NCI-H1930 (cell line): ENCODE results near the gene KDM7A.
"Not testable (repeated sequence)": the region's sequence is repeated elsewhere in the genome, so short reads cannot be mapped to it uniquely, and the experiment has no call there.

Source experiments
- DNase-seq, 2 experiments: peaks; one replicate each; lab custom pipeline; 2025; lab: John Stamatoyannopoulos, UW

Gene KDM7A

DNA sequence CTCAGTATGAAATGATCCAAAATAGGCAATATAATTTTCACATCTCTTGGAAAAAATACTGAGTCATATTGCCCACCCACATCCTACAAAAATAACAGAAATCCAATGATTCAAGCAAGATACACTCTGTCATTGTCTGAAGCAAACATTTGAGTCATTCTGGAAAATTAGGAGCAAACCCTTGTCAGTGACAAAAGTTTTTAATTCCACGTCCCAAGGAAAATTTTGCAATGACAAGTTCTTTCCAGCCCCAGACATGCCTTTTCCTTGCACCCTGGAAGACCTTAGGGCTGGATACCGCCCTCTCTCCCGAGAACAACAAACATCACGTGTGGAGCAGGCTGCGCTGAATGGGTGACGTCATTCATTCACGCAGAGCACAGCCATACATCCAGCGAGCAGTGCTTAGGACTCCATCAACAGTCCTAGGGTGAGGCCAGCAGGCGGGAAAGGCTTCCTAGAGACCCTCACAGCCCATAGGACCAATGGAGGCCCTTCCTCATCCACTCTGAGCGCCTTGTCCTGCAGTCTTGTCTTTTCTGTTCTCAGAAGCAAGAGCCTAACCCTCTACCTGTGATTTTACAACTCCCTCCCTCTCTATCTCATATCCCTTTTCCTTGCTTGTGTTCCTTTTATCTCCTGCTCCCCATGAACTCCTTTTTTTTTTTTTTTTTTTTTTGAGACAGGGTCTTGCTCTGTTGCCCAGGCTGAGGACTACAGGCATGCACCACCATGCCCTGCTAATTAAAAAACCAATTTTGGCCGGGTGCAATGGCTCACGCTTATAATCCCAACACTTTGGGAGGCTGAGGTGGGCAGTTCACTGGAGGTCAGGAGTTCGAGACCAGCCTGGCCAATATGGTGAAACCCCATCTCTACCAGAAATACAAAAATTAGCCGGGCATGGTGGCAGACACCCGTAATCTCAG lies 23.5 kb upstream of the KDM7A start:
- DNase-seq, result peak; percentile 52 to 62

DNA sequence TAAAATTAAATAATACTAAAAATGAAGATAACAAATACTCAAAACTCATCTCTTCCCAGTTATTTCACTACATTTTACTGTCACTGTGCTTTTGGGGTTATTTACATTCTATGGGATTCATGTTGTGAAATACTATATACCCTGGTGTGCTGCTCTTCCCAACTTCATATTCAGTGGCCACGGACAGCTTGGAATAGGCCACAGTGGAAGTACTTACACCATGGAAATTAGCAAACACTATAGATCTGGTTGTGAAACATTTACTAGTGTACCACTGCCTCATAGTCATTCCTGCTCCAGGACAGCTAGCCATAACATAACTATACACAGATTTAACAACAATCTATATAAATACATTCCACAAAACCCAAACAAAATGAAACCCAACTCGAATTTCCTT lies 21.2 kb upstream of the KDM7A start:
- DNase-seq, result no peak

DNA sequence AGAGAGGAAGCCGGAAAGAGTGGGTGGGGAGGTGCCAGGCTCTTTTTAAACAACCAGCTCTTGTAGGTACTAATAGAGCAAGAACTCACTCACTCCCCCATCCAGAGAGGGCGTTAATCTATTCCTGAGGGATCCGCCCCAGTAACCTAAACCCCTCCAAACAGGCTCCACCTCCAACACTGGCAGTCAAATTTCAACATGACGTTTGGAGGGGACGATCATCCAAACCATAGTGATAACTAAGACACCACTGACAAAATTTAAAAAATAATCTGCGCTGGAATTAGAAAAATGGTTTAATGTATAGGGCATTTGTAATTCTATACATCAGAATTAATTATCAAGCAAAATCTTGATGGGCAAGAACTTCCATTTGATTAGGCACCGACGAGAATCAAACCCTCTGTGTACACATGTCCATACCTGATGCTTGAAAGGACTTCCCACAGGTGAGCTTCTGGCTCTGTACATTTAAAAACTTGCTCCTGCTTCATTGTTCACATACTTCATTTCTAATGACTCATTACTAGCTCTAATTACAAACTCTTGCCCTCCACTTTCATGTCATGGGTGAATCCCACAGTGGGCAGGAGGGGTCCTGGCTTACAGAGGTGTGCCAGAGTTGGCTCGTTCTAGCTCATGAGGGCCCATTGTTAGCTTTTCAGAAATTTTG lies 20.6 kb upstream of the KDM7A start:
- DNase-seq, result no peak

DNA sequence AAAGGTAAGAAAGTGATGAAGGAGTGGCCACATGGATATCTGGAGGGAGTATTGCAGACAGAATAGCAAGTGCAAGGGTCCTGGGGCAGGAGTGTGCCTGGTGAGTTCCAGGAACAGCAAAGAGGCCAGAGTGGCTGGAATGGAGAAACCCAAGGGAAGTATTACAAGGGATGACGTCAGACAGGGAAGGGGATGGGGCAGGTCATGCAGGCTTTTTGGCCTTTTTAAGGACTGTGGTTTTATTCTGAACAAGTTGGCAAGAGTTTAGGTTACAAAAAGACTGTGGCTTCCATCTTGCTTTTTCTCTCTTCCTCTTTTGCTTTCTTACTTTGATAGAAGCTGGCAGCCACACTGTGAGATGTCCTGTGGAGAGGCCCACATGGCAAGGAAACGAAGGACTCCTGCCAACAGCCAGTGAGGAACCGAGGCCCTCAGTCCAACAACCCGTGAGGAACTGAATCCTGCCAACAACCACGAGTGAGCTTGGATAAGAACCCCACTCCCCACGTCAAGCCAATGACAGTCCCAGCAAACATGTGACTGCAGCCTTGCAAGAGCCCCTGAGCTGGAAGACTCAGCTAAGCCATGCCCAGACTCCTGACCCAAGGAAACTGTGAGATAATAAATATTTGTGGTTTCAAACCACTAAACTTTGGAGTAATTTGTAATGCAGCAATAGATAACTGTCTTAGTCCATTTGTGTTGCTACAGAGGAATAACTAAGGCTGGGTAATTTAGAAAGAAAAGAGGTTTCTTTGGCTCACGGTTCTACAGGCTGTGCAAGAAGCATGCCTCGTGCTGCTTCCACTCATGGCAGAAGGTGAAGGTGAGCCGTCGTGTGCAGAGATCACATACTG lies 19.8 kb upstream of the KDM7A start:
- DNase-seq, result no peak

DNA sequence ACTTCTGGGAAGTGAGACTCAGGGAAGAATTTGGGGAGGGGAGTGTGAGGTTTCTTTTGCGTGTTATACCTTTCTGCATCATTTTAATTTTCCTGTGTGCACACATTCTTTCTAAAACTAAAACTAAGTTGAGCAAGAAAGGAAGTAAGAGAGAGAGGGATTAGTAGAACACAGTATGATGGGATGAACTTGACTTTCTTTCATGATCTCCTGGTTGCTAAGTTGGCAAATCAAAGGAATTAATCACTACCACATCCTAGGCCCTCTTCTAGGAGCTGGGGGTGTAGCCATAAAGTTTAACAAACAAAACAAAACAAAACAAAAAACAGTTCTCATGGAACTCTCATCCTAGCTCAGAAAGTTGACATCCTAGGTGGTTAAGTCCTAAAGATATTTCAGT lies 19.1 kb upstream of the KDM7A start:
- DNase-seq, result no peak

DNA sequence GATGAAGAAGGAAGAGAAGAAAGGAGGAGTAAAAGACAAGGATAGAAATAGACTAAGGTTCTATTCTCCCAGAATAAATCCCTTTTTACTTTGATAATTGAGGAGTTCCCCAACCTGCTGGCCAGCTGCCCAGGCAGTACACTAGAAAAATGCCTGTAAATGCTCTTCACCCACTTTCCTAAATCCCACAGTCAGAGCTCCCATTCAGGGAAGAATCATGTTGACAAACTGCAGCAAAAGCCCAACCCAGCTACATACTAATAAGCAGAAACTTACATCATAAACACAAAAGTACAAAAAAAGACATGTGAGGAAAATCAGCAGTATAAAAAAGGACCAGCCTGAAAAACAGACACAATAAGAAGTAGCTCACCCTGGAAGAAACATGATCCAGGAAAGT lies 15.8 kb upstream of the KDM7A start:
- DNase-seq, result no peak

DNA sequence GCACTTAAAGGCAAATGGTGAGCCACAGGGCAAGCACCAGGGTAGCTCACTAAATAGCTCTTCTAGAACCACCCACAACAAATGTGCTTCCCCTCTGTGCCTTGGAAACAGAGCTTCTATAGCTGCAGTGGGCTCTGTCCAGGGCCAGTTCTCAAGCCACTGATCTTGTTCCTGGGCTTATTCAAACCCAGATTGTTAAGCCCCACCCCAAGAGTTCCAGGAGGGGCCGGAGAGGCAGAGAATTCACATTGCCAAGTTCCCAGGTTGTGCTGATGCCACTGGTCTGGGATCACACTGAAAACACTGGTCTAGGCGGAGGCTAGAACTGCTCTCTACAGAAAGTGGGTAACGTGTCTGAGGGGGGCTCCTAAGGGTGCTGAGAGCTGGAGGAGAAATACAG lies 15.4 kb upstream of the KDM7A start:
- DNase-seq, result no peak

DNA sequence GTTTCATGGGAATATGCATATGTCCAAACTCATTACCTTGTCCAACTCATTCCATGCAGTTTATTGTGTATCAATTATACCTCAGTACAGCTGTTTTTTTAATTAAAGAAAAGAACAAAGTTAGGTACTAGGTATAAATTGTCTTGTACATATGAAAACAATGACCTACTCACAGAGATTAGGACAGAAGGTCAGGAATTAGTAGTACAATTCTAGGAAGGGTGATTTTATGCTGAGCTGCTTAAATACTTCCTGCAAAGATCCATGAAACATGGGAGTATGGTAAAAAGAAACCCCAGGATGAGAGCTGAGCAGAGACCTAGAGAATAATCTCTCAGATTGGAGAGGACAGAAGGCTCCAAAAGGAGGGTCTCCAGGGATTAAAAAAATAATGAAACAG lies 13.8 kb upstream of the KDM7A start:
- no peak for DNase-seq

DNA sequence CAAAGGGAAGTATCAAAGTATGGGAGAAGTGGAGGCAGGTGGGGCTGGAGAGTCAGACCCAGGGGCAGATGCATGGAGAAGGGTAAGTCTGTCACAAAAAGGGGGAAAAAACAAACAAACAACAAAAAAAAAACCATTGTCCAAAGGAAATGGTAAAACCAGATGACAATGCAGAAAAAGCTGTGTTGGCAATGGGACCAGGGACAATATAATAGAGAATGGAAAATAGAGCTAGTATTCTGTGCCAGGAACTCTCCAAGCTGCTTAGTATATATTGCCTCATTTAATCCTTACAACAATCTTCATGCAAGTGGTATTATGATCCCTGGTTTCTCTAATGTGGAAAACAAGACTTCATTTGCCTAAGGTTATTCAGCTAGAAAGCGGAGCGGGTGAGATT lies 13.1 kb upstream of the KDM7A start:
- no peak for DNase-seq

DNA sequence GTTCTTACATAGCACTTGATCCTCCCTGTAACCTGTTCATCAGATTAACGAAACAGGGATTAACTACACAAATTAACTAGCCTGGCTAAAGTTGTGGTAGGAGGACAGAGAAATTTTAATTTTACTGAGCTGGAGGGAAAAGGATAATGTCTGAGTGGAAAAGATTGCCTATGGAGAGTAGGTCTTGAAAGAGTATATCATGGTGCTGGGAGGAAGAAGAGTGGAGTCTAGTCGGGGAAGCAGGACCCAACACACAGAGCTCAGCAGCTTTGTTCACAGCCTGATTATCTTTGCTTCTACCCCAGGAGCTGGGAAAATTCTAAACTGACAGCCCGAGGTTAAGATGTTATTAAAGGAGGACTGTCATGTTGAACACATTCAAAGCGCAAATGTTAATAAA lies 6.1 kb upstream of the KDM7A start:
- DNase-seq, result no peak

DNA sequence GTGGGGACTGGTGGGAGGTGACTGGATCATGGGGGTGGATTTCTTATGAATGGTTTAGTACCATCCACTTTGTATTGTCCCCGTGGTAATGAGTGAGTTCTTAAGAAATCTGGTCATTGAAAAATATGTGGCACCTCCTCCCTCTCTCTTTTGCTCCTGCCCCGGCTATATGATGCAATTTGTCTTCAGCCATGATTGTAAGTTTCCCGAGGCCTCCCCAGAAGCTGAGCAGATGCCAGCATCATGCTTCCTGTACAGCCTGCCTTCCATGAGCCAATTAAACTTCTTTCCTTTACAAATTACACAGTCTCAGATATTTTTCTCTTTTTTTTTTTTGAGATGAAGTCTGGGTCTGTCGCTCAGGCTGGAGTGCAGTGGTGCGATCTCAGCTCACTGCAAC lies 2.6 kb upstream of the KDM7A start:
- no peak for DNase-seq

DNA sequence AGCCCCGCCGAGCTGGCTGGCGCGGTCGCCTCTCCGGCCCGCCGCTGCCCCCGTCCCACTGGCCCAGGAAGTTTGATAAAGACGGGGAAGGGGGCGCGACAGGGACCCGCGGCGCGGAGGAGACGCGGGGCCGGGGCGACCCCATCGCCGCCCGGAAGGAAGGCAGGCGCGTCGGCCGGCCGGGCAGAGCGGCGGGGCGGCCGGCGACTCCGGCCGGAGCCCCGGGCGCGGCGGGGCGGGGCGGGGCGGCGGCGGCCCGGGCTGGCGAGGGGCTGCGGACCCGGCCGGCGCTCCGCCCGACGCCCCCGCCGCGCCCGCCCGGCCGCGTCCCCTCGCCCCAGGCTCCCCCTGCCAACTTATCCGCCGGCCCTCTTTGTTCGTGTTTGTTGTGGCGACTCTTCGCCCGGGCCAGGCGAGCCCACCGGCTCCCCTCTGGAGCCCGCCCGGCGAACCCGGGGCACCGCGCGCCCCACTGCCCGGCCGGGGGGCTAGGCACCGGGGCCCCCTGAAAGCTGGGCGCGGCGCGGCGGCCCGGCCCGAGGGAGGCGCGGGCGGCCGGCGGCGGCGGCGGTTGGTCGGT lies 571 bp downstream of the KDM7A start:
- no peak for DNase-seq

DNA sequence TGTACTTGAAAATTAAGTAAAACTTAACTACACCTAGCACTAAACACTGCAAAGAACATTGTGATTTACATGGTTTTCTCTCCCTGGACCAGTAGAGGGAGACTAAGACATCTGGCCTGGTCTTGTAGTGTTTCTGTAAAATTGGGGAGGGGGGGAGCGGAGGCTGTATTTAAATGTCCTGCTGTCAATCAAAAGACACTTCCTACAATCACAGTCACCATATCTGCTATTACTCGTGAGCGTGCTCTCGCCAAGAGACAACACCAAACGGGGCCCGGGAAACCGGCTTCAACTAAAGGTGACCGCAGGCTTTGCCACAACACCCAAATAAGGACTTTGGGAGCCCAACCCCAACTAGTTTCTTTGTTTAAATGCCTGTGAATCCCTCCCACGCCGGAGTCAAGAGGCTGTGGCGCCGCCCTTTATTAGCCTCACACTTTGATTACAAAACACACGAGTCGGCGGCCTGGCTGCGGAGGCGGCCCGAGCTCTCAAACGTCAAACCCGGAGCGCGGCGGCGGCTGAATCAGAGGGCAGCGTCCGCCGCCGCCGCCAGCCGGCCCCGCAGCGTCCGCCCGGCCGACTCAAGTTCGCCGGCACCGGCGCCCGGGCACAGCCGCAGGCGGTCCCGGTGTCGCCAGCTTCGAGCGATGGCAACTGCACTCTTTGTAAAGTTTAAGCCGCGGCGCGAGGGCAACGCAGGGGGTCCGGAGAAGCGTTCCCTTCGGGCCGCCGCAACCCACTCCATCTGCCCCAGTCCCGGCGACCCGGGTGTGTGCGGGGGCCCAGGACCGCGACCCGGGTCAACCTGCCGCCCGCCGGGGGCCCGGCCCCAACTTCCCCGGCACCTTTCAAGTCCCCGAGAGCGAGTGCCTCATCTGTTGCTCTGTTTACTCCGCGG lies 1.3 kb downstream of the KDM7A start:
- DNase-seq, result peak; percentile 92 to 93

DNA sequence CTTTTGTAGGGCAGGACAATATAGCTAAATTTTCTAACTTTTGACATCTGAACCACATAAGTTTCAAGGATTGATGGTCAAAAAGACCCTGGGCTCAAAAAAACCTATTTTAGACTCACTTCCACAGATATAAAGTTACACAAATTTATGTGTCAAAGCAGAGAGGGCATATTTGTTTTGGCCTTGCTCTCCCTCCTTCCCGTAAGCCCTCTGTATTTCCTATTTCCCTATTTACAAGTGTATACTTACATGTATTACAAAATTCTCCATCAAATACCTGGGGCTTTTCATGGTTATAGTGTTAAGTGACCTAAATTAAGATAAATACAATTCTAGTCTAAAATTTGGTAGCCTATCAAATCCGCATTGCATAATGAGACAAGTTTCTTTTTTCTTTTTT lies 2.6 kb downstream of the KDM7A start:
- no peak for DNase-seq

DNA sequence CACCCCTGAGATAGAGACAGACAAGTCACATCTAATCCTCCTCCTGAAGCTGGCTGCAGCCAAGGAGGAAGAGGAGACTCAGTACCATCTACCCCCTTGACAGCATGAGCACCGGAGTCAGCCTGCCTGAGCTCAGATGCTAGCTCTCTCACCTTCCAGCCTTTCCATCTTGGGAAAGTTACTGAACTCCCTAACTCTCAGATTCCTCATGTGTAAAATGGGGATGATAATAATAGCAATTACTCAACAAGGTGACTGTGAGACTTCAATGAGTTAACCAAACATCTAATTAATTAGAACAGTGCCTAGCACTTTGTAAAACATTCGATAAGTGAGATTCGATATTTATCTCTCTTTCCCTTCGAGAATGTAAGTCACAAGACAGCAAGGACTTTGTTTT lies 6.4 kb downstream of the KDM7A start:
- DNase-seq, result no peak

DNA sequence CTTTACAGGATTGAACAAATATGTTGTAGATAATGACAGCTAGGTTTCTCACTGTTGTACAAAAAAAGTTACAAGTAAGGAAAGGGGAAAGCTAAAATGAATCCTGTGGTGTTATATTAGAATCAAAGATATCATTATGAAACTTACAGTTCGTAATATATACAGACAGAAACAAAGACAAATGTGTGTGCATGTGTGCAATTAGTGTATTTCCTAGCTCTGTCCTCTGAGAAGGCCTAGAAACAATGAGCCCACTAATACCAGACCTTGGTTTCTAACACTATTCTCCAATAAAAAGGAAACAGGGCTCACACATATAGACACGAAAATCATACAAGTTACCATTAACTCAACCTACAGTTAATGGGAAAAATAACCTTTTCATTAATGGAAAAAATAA lies 8.0 kb downstream of the KDM7A start:
- DNase-seq, result no peak

DNA sequence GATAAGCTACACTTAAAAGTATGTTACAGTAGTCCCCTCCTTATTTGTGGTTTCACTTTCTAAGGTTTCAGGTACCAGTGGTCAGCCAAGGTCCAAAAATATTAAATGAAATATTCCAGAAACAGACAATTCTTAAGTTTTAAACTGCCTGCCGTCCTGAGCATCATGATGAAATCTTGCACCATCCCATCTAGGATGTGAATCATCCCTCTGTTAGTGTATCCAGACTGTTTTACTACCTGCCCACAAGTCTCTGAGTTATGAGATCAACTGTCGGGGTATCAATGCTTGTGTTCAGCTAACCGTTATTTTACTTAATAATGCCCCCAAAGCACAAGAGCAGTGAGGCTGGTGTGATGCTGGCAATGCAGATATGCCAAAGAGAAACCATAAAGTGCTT lies 11.4 kb downstream of the KDM7A start:
- peak in 1 of 2 experiments; percentile 19 for DNase-seq

DNA sequence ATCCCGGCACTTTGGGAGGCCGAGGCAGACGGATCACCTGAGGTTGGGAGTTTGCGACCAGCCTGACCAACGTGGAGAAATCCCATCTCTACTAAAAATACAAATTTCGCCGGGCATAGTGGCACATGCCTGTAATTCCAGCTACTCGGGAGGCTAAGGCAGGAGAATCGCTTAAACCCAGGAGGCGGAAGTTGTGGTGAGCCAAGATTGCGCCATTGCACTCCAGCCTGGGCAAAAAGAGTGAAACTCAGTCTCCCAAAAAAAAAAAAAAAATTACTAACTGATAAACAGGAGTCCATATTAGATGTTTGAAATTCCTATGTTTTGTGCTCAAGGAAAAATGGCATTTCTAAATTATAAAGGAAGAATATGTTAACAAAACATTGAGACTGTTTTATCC lies 14.7 kb downstream of the KDM7A start:
- not testable (repeated sequence) for DNase-seq

DNA sequence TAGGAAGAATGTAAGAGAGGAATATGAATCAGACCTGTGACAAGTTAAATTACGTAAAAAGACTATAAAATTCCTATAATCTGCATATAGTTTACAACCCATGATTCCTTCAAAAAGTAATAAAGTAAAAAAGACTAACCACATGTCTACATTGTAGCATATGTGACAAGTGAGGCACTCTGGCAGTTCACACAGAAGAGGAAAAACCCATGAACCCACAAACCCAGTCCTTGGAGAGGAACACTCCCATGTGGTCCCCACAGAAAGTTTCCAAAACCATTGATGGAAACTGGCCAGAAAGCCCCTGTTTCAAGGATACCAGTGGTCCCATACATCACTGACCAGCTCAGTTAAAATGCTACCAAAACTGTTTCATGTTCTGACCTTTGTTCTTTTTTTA lies 15.7 kb downstream of the KDM7A start:
- DNase-seq, result no peak

DNA sequence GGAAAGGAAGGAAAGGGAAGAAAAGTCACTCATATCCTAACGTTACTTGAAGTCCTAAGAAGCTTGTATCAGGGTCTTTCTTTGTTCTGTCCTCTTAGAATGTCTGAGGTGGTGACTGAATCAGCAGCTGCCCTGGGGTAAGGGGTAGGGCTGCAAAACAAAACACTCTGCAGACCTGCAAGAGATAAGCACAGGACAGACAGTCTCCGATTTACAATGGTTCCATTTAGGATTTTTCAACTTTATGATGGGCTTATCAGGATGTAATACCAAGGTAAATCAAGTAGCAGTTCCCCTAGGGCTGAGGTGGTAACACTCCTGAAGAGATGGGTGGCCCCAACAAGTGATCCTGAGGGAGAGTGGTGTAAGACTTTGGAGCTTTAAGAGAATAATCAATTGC lies 16.5 kb downstream of the KDM7A start:
- no peak for DNase-seq

DNA sequence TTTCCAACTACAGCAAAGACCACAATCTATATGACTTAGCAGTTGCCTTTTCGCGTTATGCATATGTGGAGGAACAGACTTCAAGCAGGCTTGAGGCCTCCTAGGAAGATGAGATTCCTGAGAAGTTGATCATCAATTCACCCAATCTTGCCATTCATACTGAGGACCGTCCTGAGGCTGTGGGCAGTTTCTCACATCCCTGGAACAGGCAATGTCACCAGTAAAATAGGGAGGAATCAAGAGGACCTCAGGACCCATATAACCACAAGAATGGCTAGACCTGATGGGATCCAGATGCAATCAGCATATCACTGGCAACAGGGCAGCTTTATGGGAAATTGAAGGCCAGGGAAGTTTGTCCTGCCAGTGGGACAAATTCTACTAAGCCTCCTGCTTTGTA lies 17.3 kb downstream of the KDM7A start:
- DNase-seq, result no peak
